T-helper 9 cell (primary cell): ENCODE measurements around the gene CDK14.

Source experiments
- DNase-seq: peaks from one replicate; pipeline ENCODE4 v3.0.0-alpha.2; 2020

CDK14 gene

GRCh38 chr7:90817846-90818245, 221.7 kb downstream of the CDK14 start:
- DNase-seq: no peak

- DNase-seq: no peak
Observed at GRCh38 chr7:90818341-90818740, 222.2 kb downstream of the CDK14 start.

- DNase-seq: no peak
Observed at GRCh38 chr7:90821961-90822620, 226.0 kb downstream of the CDK14 start.

- no peak for DNase-seq
Observed at GRCh38 chr7:90824386-90825307, 228.5 kb downstream of the CDK14 start.

- DNase-seq: no peak
Observed at GRCh38 chr7:90825779-90826178, 229.7 kb downstream of the CDK14 start.

GRCh38 chr7:90828601-90829000, 232.5 kb downstream of the CDK14 start:
- DNase-seq: no peak

- no peak for DNase-seq
Observed at GRCh38 chr7:90830308-90830707, 234.2 kb downstream of the CDK14 start.

- DNase-seq: no peak
Observed at GRCh38 chr7:90832726-90833125, 236.6 kb downstream of the CDK14 start.

GRCh38 chr7:90833443-90833842, 237.3 kb downstream of the CDK14 start:
- no peak for DNase-seq

- DNase-seq: no peak
Observed at GRCh38 chr7:90834771-90835170, 238.7 kb downstream of the CDK14 start.

- DNase-seq: no peak
Observed at GRCh38 chr7:90835861-90836260, 239.7 kb downstream of the CDK14 start.

- DNase-seq: no peak
Observed at GRCh38 chr7:90836937-90837336, 240.8 kb downstream of the CDK14 start.

GRCh38 chr7:90838799-90839198, 242.7 kb downstream of the CDK14 start:
- DNase-seq: no peak

GRCh38 chr7:90839316-90839715, 243.2 kb downstream of the CDK14 start:
- DNase-seq: no peak

- DNase-seq: no peak
Observed at GRCh38 chr7:90839727-90840291, 243.7 kb downstream of the CDK14 start.

GRCh38 chr7:90841759-90842429, 245.8 kb downstream of the CDK14 start:
- DNase-seq: no peak

- DNase-seq: no peak
Observed at GRCh38 chr7:90842430-90842788, 246.3 kb downstream of the CDK14 start.

GRCh38 chr7:90843472-90843871, 247.4 kb downstream of the CDK14 start:
- no peak for DNase-seq

GRCh38 chr7:90844421-90844820, 248.3 kb downstream of the CDK14 start:
- no peak for DNase-seq

GRCh38 chr7:90846192-90846591, 250.1 kb downstream of the CDK14 start:
- no peak for DNase-seq

- no peak for DNase-seq
Observed at GRCh38 chr7:90850066-90850465, 253.9 kb downstream of the CDK14 start.

- DNase-seq: no peak
Observed at GRCh38 chr7:90850471-90850870, 254.3 kb downstream of the CDK14 start.

- DNase-seq: no peak
Observed at GRCh38 chr7:90853205-90853604, 257.1 kb downstream of the CDK14 start.
